PC-3 (cell line): ENCODE results near the gene CEP112. TPM values are rescaled to one million over a fixed set of nuclear protein-coding genes. Genes with fewer than 3 reads are reported as not detected.

Source experiments
- ATAC-seq: fragments of 200-7000 bp; cut with Tn5 transposase; 2 replicates; pipeline ENCODE4 v1.9.1; 2020; ENCODE audit warnings: mild to moderate bottlenecking, moderate library complexity
- BruUV-seq: library from RNA; stranded (reverse); fragments of 400-500 nt; replicated peaks from 2 replicates; lab custom pipeline; 2021; lab: Mats Ljungman, UMichigan
- CTCF ChIA-PET: fragments of 300-600 bp; sonication (Branson Sonifier 250); formaldehyde crosslinking; loops from one replicate; lab custom pipeline; 2022; ENCODE audit warnings: antibody characterized with exemption; lab: Charles Lee
- POLR2A ChIA-PET: fragments of 300-600 bp; sonication (Branson Sonifier 250); formaldehyde crosslinking; loops from one replicate; lab custom pipeline; 2022; ENCODE audit warnings: antibody characterized with exemption; ENCODE audit not compliant: unreplicated experiment; lab: Charles Lee
- DNase-seq: peaks from one replicate; pipeline ENCODE4 v3.0.0-alpha.2; 2015
- H2AFZ ChIP-seq: fragments of 300-600 bp; sonication (generic); 2 replicates; pipeline ENCODE4 v1.6.0; 2016; ENCODE audit warnings: antibody characterized with exemption, low read length
- H3F3A ChIP-seq: fragments of 300-600 bp; sonication (generic); one replicate; pipeline ENCODE4 v1.6.0; 2017; ENCODE audit warnings: antibody characterized with exemption, low read length, control low read depth, mild to moderate bottlenecking; ENCODE audit not compliant: unreplicated experiment
- H3K27ac ChIP-seq: fragments of 300-600 bp; sonication (generic); 2 replicates; pipeline ENCODE4 v1.5.1; 2016; ENCODE audit warnings: mild to moderate bottlenecking, low read length
- H3K27me3 ChIP-seq: fragments of 300-600 bp; sonication (generic); 2 replicates; pipeline ENCODE4 v1.6.1; 2016; ENCODE audit warnings: low read length, mixed read lengths
- H3K36me3 ChIP-seq: fragments of 300-600 bp; sonication (generic); 2 replicates; pipeline ENCODE4 v1.6.1; 2016; ENCODE audit warnings: low read depth, mixed run types, low read length, mixed read lengths
- H3K4me1 ChIP-seq: fragments of 300-600 bp; sonication (generic); 2 replicates; pipeline ENCODE4 v1.5.1; 2016; ENCODE audit warnings: low read length; ENCODE audit not compliant: insufficient read depth
- H3K4me2 ChIP-seq: fragments of 300-600 bp; sonication (generic); 2 replicates; pipeline ENCODE4 v1.6.0; 2016; ENCODE audit warnings: low read length
- H3K4me3 ChIP-seq: fragments of 300-600 bp; sonication (generic); 2 replicates; pipeline ENCODE4 v1.5.1; 2016; ENCODE audit warnings: mild to moderate bottlenecking, low read length, mixed read lengths
- H3K79me2 ChIP-seq: fragments of 300-600 bp; sonication (generic); 2 replicates; pipeline ENCODE4 v1.6.1; 2017; ENCODE audit warnings: low read length, mixed read lengths
- H3K9ac ChIP-seq: fragments of 300-600 bp; sonication (generic); 2 replicates; pipeline ENCODE4 v1.6.0; 2016; ENCODE audit warnings: mild to moderate bottlenecking, low read length
- H3K9me2 ChIP-seq: fragments of 300-600 bp; sonication (generic); replicated peaks from 2 replicates; pipeline ENCODE4 v1.6.1; 2016; ENCODE audit warnings: mixed run types, low read length, mixed read lengths
- H3K9me3 ChIP-seq: fragments of 300-600 bp; sonication (generic); 2 replicates; pipeline ENCODE4 v1.6.1; 2016; ENCODE audit warnings: low read length, mixed read lengths
- H4K20me1 ChIP-seq: fragments of 300-600 bp; sonication (generic); 2 replicates; pipeline ENCODE4 v1.6.1; 2016; ENCODE audit warnings: low read length, mixed read lengths
- CTCF ChIP-seq: fragments of 300-600 bp; sonication (generic); conservative IDR thresholded peaks from 2 replicates; pipeline ENCODE4 v1.5.1; 2017; ENCODE audit warnings: antibody characterized with exemption, low read depth, mild to moderate bottlenecking, low read length
- EZH2 ChIP-seq: fragments of 300-600 bp; sonication (generic); IDR thresholded peaks from one replicate; pipeline ENCODE4 v1.6.1; 2017; ENCODE audit warnings: antibody characterized with exemption, mild to moderate bottlenecking, low read length; ENCODE audit not compliant: unreplicated experiment
- EZH2phosphoT487 ChIP-seq: fragments of 300-600 bp; sonication (generic); IDR thresholded peaks from 2 replicates; pipeline ENCODE4 v1.6.1; 2018; ENCODE audit warnings: mild to moderate bottlenecking, antibody characterized with exemption, low read length, borderline replicate concordance
- intact Hi-C: fragments of 100-400 bp; cut with micrococcal nuclease; formaldehyde crosslinking; loops from 2 replicates; pipeline ENCODE4 v1.9.0; 2023
- total RNA-seq: library from RNA; depleted of rRNA; stranded (reverse); fragments of >200 nt; gene quantifications from 2 replicates; pipeline ENCODE4 v1.2.3, GENCODE V29; 2014

Gene CEP112
- total RNA-seq, 1 experiment from 2014 or later, result 6.5 TPM

GRCh38 chr17:66073384-66073783, 118.5 kb downstream of the CEP112 start:
- POLR2A ChIA-PET, result no interaction called here
- intact Hi-C loops, result no loop called here
- Histone ChIP-seq H3K36me3 (no peaks in the 10 kb centered on the region), H3K79me2 (no peaks in the 10 kb centered on the region), H3K9me3 (no peaks in the 10 kb centered on the region), H3K4me3 (no peak overlapping the region), H3K9me2 (0 out of 2 replicates have a peak, but pooled peaks cover 4% of the 10 kb centered on the region), H3K4me1 (no peaks in the 10 kb centered on the region), H3F3A (peaks cover 3% of the 10 kb centered on the region), H3K27me3 (no peaks in the 10 kb centered on the region), H3K4me2 (no peak overlapping the region), H4K20me1 (0 out of 2 replicates have a peak, but pooled peaks cover 5% of the 10 kb centered on the region), H2AFZ (no peak overlapping the region), H3K27ac (no peak overlapping the region), H3K9ac (no peak overlapping the region)
- CTCF ChIA-PET, result no interaction called here
- ATAC-seq (no peak), DNase-seq (no peak)
- no TSS peak for BruUV-seq
- no peak for TF ChIP-seq CTCF
- TF ChIP-seq EZH2phosphoT487, result no peak
- TF ChIP-seq EZH2, result no peak

- ChIA-PET CTCF (no interaction called here), POLR2A (no interaction called here)
- no peaks in the 10 kb centered on the region for H3K9me3 ChIP-seq
- H3K4me3 ChIP-seq, result no peak overlapping the region
- intact Hi-C loops, result no loop called here
- H3K9me2 ChIP-seq, result no peaks in the 10 kb centered on the region
- DNase-seq (no peak), ATAC-seq (no peak)
- no TSS peak for BruUV-seq
- no peaks in the 10 kb centered on the region for H4K20me1 ChIP-seq
- no peaks in the 10 kb centered on the region for H3F3A ChIP-seq
- H2AFZ ChIP-seq, result no peak overlapping the region
- no peak overlapping the region for H3K27ac ChIP-seq
- no peaks in the 10 kb centered on the region for H3K27me3 ChIP-seq
- no peaks in the 10 kb centered on the region for H3K4me1 ChIP-seq
- H3K9ac ChIP-seq, result no peak overlapping the region
- H3K36me3 ChIP-seq, result no peaks in the 10 kb centered on the region
- TF ChIP-seq CTCF, result no peak
- no peak for TF ChIP-seq EZH2
- no peak for TF ChIP-seq EZH2phosphoT487
- H3K79me2 ChIP-seq, result no peaks in the 10 kb centered on the region
- H3K4me2 ChIP-seq, result no peak overlapping the region
These were observed 128.2 kb downstream of the CEP112 start for GRCh38 chr17:66063686-66064085.

DNA sequence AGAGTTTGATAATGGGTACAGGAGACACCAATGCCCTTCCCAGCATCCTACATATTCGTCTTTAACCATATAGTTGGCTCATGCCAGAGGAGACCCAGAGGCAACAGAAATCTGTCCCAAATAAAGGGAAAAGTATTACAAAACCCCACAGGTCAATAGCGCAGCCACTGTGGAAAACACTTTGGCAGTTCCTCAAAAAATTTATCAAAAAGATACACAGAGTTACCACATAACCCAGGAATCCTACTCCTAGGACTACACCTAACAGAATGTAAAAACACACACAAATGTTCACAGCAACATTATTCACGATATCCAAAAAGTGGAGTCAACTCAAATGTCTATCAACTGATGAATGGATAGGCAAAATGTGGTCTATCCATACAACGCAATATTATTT, 135.8 kb downstream of the CEP112 start:
- H3K4me3 ChIP-seq, result no peak overlapping the region
- H4K20me1 ChIP-seq, result no peaks in the 10 kb centered on the region
- H3K9me2 ChIP-seq, result no peaks in the 10 kb centered on the region
- H3F3A ChIP-seq, result no peaks in the 10 kb centered on the region
- no peak overlapping the region for H3K27ac ChIP-seq
- intact Hi-C loops, result no loop called here
- H3K79me2 ChIP-seq, result no peaks in the 10 kb centered on the region
- no peaks in the 10 kb centered on the region for H3K36me3 ChIP-seq
- no peaks in the 10 kb centered on the region for H3K4me1 ChIP-seq
- no peak overlapping the region for H2AFZ ChIP-seq
- H3K27me3 ChIP-seq, result no peaks in the 10 kb centered on the region
- ChIA-PET CTCF (no interaction called here), POLR2A (no interaction called here)
- no peak overlapping the region for H3K4me2 ChIP-seq
- no TSS peak for BruUV-seq
- ATAC-seq, result no peak
- no peak overlapping the region for H3K9ac ChIP-seq
- TF ChIP-seq EZH2phosphoT487 (no peak), CTCF (no peak), EZH2 (no peak)
- no peak for DNase-seq
- H3K9me3 ChIP-seq, result no peaks in the 10 kb centered on the region
